ENCODE measurements around the gene CELF2.
"Not testable (repeated sequence)": the region's sequence is repeated elsewhere in the genome, so short reads cannot be mapped to it uniquely, and the experiment has no call there.

CELF2 gene

DNA sequence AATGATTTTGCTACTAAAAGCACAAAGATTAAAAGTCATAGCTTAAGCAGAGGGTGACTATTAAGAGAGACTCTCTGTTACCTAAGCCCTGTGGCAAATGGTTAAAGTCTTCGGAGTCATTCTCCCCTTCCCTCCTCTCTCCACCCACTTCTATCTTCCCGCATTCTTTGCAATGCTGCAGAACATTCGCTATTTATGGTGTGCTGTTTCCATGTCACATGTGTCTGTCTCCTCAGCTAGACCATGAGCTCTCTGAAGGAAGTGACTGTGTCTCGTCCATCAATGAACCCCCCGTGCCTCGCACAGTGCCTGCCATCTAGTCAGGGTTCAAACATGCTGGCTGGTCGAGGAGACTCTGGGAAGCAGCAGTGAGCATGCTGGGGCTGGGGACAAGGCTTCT, 321.3 kb downstream of the CELF2 start:
- DNase-seq (ENCODE audit: insufficient read length, low spot score) (no peak), FAIRE-seq (no peak)
- TF ChIP-seq, protein P1, sequence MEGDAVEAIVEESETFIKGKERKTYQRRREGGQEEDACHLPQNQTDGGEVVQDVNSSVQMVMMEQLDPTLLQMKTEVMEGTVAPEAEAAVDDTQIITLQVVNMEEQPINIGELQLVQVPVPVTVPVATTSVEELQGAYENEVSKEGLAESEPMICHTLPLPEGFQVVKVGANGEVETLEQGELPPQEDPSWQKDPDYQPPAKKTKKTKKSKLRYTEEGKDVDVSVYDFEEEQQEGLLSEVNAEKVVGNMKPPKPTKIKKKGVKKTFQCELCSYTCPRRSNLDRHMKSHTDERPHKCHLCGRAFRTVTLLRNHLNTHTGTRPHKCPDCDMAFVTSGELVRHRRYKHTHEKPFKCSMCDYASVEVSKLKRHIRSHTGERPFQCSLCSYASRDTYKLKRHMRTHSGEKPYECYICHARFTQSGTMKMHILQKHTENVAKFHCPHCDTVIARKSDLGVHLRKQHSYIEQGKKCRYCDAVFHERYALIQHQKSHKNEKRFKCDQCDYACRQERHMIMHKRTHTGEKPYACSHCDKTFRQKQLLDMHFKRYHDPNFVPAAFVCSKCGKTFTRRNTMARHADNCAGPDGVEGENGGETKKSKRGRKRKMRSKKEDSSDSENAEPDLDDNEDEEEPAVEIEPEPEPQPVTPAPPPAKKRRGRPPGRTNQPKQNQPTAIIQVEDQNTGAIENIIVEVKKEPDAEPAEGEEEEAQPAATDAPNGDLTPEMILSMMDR (IDR thresholded peaks at IDR 0.05; ENCODE audit: insufficient read depth, missing control alignments), result no peak

DNA sequence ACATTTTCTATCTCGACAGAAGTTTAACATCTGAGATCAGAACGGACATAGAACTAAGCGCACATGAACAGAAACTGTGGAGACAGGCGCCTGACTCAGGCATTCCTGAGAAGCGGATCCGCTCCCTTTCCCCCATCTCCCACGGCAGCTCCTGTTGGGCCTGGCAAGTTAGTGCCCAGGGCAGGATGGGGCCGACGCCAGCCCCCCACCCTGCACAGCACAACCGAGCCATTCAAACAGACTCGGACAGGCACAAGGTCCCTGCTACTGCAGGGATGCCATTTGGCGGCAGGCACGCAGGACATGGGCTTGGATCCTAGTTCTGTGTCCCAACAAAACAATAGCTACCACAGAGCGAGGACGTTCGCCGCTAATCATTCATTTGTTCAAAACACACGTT, 322.0 kb downstream of the CELF2 start:
- TF ChIP-seq, protein P1 (IDR thresholded peaks at IDR 0.05; ENCODE audit: insufficient read depth, missing control alignments), result no peak
- FAIRE-seq (no peak), DNase-seq (ENCODE audit: insufficient read length, low spot score) (no peak)

- TF ChIP-seq, protein P1 (IDR thresholded peaks at IDR 0.05; ENCODE audit: insufficient read depth, missing control alignments), result no peak
- no peak for FAIRE-seq
- DNase-seq (ENCODE audit: insufficient read length, low spot score), result no peak
Measured at GRCh38 chr10:11341283-11341960, 323.8 kb downstream of the CELF2 start.

DNA sequence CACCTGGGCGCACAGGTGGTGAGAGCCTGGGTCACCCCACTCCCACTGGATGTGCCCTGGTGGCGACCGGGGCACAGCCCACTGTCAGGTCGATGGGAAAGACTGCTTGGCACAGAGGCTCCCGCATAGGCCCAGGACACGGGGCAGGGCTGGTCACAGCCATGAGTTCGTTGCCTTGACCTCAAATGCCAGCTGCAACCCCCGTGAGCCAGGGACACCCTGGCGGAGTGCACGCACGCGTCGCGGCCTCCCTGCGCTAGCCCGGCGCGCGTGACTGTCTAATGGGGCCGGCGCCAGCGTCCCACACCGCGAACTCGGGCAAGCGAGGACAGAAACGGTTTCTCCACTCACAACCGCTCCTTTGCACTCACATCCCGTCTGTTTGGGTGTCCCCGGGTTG, 326.4 kb downstream of the CELF2 start:
- no peak for DNase-seq (ENCODE audit: insufficient read length, low spot score)
- FAIRE-seq, result no peak
- TF ChIP-seq, protein P1 (IDR thresholded peaks at IDR 0.05; ENCODE audit: insufficient read depth, missing control alignments), result no peak

DNA sequence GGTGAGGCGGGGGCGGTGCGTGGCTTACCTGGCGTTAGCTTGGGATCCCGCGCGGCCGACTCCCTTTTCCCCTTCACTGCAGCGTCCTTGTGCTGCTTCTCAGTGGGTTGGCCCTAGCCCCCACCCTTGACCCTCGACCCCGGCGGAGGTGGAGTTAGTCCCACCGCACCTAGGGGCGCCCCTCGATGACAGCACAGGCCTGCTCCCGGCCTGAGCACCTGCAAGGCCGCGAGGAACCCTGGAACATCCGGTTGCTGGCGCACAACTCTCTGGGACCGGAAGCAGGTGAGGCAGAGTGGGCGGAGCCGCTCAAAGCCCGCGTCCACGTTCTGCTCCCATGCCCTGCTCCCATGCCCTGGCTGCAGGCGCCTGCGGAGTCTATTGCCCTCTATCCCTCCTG, 326.9 kb downstream of the CELF2 start:
- FAIRE-seq (no peak), DNase-seq (ENCODE audit: insufficient read length, low spot score) (no peak)
- TF ChIP-seq, protein P1 (IDR thresholded peaks at IDR 0.05; ENCODE audit: insufficient read depth, missing control alignments), result no peak

GRCh38 chr10:11345224-11346054, 327.8 kb downstream of the CELF2 start:
- no peak for DNase-seq (ENCODE audit: insufficient read length, low spot score)
- FAIRE-seq, result no peak
- TF ChIP-seq, protein P1 (IDR thresholded peaks at IDR 0.05; ENCODE audit: insufficient read depth, missing control alignments), result no peak

DNA sequence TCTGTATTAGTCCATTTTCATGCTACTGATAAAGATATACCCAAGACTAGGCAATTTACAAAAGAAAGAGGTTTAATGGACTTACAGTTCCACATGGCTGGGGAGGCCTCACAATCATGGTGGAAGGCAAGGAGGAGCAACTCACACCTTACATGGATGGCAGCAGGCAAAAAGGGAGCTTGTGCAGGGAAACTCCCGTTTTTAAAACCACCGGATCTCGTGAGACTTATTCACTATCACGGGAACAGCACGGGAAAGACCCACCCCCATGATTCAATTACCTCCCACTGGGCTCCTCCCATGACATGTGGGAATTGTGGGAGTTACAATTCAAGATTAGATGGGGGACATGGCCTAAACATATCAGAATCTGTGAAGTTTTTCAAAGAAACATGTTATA, 329.9 kb downstream of the CELF2 start:
- DNase-seq (ENCODE audit: insufficient read length, low spot score); FAIRE-seq: not testable (repeated sequence)
